Stimulated activated CD8-positive, alpha-beta memory T cell treated with anti-CD3 and anti-CD28 coated beads, Interleukin-4, amount 100 ng/mL, for 24 hours (primary cell): Measurements from ENCODE around the gene ETNK1.
"Not testable (repeated sequence)": the region's sequence is repeated elsewhere in the genome, so short reads cannot be mapped to it uniquely, and the experiment has no call there.

Experiments used
- DNase-seq: peaks from one replicate; pipeline ENCODE4 v3.0.0-alpha.2; 2020; ENCODE audit warnings: low read depth

The ETNK1 gene

DNA sequence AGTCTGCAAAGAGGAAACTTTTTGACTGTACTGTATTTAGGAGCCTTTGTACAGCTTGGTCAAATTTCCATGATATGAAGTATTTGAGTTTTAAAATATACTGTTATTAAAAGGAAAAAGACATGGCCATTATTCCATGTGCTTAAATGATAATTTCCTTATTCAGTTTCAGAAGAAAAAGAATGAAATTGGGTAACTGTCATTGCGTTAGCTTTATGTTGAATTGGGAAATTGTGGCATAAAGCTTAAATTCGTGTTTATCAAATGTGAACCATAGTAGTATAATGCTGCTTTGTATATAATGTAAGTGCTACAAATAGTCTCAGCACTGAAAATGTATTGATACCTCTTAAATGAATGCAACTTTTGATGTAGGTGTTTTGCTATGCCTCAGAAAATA is 64.9 kb downstream of the ETNK1 start:
- DNase-seq, result no peak

DNA sequence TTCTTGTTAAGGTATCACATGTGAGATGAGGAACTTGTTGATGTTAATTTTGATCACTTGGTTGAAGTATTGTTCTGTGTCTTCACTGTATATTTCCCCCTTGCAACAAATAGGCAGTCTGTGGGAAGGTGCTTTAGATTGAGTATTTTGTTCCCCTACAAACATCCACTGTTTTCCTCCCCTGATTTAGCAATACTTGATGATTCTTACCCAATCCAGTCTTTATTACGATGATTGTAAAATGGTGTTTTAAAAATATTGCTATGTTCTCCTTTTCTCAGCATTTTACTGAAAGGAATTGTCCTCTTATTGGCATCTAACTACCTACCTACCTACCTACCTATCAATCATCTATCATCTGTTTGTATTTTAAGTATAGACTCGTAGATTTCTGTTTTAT is 66.3 kb downstream of the ETNK1 start:
- DNase-seq, result no peak

- DNase-seq, result not testable (repeated sequence)
Observed at GRCh38 chr12:22692467-22692866, 67.5 kb downstream of the ETNK1 start.

DNA sequence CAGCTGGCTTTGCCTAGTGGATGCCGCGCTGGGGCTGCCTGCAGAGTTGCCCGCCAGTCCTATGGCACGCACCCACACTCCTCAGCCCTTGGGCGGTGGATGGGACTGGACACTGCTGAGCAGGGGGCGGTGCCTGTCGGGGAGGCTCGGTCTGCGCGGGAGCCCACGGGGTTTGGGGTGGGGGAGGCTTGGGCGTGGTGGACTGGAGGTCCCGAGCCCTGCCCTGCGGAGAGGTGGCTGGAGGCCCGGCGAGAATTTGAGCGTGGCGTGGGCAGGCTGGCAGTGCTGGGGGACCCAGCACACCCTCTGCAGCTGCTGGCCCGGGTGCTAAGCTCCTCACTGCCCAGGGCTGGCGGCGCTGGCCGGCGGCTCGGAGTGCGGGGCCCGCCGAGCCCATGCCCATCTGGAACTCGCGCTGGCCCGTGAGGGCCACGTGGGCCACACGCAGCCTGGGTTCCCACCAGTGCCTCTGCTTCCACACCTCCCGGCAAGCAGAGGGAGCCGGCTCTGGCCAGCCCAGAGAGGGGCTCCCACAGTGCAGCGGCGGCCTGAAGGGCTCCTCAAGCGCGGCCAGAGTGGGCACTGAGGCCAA is 68.1 kb downstream of the ETNK1 start:
- DNase-seq, result no peak

- no peak for DNase-seq
Observed at GRCh38 chr12:22698576-22698975, 73.6 kb downstream of the ETNK1 start.

DNA sequence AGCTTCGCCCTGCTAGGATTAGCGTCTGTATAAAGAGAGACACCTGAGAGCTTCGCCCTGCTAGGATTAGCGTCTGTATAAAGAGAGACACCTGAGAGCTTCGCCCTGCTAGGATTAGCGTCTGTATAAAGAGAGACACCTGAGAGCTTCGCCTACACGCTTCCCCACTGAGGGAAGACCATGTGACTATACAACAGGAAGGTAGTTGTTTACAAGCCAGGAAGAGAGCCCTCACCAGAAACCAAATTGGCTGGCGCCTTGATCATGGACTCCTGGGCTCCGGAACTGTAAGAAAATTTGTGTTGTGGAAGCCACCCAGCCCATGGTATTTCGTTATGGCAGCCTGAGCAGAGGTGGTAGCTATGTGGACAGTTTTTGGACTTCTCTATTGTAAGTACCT is 74.7 kb downstream of the ETNK1 start:
- DNase-seq, result not testable (repeated sequence)

- no peak for DNase-seq
Observed at GRCh38 chr12:22700106-22700505, 75.1 kb downstream of the ETNK1 start.

DNA sequence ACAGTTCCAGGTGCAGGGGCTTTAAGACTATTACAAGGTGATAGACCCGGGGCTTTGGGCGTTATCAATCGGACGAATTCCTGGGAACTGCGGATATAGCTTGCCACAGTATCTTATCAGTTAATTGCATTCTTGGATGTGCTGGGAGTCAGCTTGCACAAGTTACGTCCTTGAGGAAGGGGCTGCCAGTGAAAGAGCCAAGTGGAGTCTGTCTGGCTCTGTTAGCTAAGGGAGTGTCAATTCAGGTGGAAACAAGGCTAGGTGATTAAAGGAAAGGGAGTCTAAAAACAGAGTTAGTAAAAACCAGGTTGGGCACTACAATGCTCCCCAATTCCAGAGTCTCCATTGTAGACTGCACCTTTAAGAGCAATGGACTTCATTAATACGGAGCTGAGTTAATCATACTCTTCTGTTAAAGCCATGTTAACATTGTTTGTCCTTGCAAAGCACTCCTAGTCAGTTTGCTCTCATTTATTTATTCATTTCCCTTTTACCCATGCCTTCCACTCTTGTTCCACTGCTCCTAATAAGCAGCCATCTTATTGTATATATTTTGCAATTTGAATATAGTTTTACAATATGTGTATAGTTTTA is 76.3 kb downstream of the ETNK1 start:
- not testable (repeated sequence) for DNase-seq

DNA sequence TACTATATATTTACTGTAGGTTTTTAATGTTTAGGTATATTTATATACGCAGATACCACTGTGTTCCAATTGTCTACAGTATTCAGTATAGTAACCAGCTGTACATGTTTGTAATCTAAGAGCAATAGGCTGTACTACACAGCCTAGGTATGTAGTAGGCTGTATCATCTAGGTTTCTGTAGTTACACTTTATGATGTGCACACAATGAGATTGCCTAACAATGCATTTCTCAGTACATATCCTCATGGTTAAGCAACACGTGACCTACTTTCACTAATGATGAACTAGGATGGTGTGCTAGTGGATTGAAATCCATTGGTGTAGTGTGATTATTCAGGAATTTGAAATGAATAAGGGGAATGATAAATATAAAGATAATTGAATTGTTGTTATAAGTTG is 77.7 kb downstream of the ETNK1 start:
- no peak for DNase-seq

GRCh38 chr12:22709292-22709691 is 84.3 kb downstream of the ETNK1 start:
- DNase-seq, result no peak

GRCh38 chr12:22712083-22712482 is 87.1 kb downstream of the ETNK1 start:
- DNase-seq, result no peak

GRCh38 chr12:22715254-22715653 is 90.3 kb downstream of the ETNK1 start:
- no peak for DNase-seq

DNA sequence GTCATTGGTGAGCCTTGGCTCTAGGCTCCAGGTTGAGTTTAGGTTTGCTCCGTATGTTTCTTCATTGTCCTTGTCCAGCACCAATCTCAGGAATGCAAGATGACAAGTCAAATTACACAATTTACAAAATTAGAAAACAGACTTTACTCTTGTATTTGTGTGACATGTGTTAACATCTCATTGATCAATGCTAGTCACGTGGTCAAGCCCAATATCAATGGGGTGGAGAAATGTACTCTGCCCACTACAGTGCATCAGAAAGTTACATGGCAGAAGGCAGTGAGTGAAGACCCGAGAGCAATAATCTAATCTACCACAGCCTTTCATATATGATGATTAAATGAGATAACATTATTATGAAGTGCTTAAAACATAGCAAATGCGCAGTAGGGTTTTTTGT is 94.8 kb downstream of the ETNK1 start:
- DNase-seq, result no peak

GRCh38 chr12:22722081-22722480 is 97.1 kb downstream of the ETNK1 start:
- no peak for DNase-seq

DNA sequence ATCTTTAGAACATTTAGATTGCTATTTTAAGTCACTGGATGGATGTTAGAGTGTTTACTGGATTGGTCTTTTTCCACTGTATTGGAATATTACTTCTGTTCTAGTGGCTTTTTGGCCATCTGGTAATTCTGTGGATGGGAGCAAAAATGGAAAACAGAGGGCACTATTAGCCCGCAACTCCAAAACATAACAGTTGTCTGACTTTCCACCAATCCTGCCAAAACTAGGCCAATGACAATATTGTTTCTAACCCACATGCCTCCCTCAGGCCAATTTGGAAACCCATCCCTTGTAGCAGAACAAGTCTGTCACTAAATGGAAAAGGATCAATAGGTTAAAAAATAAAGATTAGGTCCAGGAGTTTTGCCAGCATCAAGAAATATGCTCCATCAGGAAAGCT is 97.8 kb downstream of the ETNK1 start:
- no peak for DNase-seq

- DNase-seq, result no peak
Observed at GRCh38 chr12:22728987-22729386, 104.0 kb downstream of the ETNK1 start.

DNA sequence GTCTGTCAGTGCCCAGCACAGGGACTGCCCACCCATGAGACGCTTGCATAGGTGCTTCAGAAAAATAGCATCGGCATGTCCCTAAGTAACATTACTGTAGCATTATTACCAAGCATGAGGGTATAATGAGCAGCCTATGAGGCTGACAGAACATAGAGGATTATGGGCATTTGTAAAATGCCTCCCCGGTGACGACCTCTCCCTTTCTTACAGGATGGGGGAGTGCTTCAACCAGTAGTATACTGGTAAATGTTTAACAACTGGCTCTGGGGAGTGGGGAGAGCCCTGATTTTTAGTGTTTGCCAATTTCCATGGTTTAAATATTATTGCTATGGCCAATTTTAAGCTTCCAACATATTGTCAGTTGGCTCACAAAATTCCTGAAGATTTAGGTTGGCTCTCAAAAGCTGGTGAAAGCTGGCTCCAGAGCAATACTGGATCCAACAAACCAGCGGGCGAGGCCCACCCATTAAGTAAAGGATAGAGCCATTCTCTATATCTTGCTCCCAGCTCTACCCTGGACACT is 104.5 kb downstream of the ETNK1 start:
- DNase-seq, result no peak

- no peak for DNase-seq
Observed at GRCh38 chr12:22729957-22730443, 105.0 kb downstream of the ETNK1 start.

GRCh38 chr12:22731236-22731635 is 106.3 kb downstream of the ETNK1 start:
- DNase-seq, result no peak

- no peak for DNase-seq
Observed at GRCh38 chr12:22733756-22734155, 108.8 kb downstream of the ETNK1 start.

DNA sequence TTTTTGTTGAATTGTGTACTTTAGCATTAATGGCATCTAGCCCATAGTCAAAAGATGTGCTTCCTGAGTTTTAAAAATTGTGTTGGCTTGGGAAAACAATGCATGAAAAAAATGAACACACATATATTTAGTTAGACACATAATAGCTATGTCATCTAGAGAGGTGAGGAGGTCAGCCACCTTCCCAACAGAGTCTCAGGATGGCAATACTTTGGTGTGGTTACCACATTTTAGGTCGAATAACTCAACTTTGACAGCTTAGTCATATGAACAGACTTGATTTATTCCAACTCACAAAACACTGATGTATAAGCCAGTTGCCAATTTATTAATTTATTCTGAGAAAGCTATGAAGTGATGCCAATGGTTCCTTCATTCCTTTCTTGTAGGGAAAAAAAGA is 114.0 kb downstream of the ETNK1 start:
- no peak for DNase-seq
